HCT116 (cell line): Measurements from ENCODE around the gene IGFL4. TPM values are rescaled to one million over a fixed set of nuclear protein-coding genes. Genes with fewer than 3 reads are reported as not detected.

ENCODE experiments used
- ATAC-seq: fragments of 200-7000 bp; cut with Tn5 transposase; 2 replicates; pipeline ENCODE4 v1.9.1; 2020; ENCODE audit warnings: mild to moderate bottlenecking, moderate library complexity
- BruUV-seq: library from RNA; stranded (reverse); fragments of 400-500 nt; replicated peaks from 2 replicates; lab custom pipeline; 2021; lab: Mats Ljungman, UMichigan
- CTCF ChIA-PET: fragments of 300-600 bp; sonication (Branson Sonifier 250); formaldehyde crosslinking; loops from one replicate; lab custom pipeline; 2021; ENCODE audit warnings: antibody characterized with exemption; lab: Charles Lee
- POLR2A ChIA-PET: fragments of 300-600, 350-600 bp; sonication (Branson Sonifier 250); formaldehyde crosslinking; loops from one replicate; lab custom pipeline; 2021; ENCODE audit warnings: antibody characterized with exemption; lab: Charles Lee
- RAD21 ChIA-PET, 2 experiments: fragments of 300-600 bp; sonication (Branson Sonifier 250); formaldehyde crosslinking; loops; one replicate each; lab custom pipeline; 2023; ENCODE audit warnings: low total read pairs in 2 of 2; ENCODE audit not compliant: uncharacterized antibody in 2 of 2, unreplicated experiment in 2 of 2, low non-redundant PET in 1 of 2; lab: Charles Lee
- DNase-seq: peaks from one replicate; pipeline ENCODE4 v3.0.0-alpha.2; 2010; ENCODE audit warnings: low read depth, low spot score
- H2AFZ ChIP-seq: fragments of 200-600 bp; shearing (Covaris generic), sonication (generic); 2 replicates; pipeline ENCODE4 v1.6.1; 2017; ENCODE audit warnings: low read depth, mixed run types, mixed read lengths, antibody characterized with exemption, low read length; ENCODE audit not compliant: poor library complexity, severe bottlenecking
- H3K27ac ChIP-seq: 2 replicates; pipeline ENCODE4 v1.5.1; 2012; ENCODE audit warnings: low read depth, low read length
- H3K27me3 ChIP-seq: fragments of 200-600 bp; sonication (generic); 2 replicates; pipeline ENCODE4 v1.6.1; 2016; ENCODE audit warnings: mixed run types, low read length, mixed read lengths; ENCODE audit not compliant: insufficient read depth
- H3K36me3 ChIP-seq, 2 experiments: fragments of 200-500 bp in 1 of 2; fragments of 200-600 bp in 1 of 2; sonication (Bioruptor generic) in 1 of 2; sonication (generic) in 1 of 2; 2 replicates each; pipeline versions ENCODE4 v1.5.1 to v1.6.1; 2014 to 2016; ENCODE audit warnings: low read length in 2 of 2, inconsistent platforms in 1 of 2, mixed read lengths in 1 of 2, mixed run types in 1 of 2; ENCODE audit not compliant: insufficient read depth in 2 of 2, control insufficient read depth in 1 of 2
- H3K4me1 ChIP-seq, 2 experiments: fragments of 200-600 bp in 1 of 2; sonication (generic) in 1 of 2; 2 replicates each; pipeline versions ENCODE4 v1.5.1 to v1.6.1; 2012 to 2017; ENCODE audit warnings: low read length in 2 of 2, inconsistent platforms in 1 of 2, mild to moderate bottlenecking in 1 of 2, mixed read lengths in 1 of 2, mixed run types in 1 of 2, moderate library complexity in 1 of 2; ENCODE audit not compliant: insufficient read depth in 2 of 2, control insufficient read depth in 1 of 2
- H3K4me2 ChIP-seq: fragments of 200-600 bp; sonication (generic); 2 replicates; pipeline ENCODE4 v1.6.1; 2017; ENCODE audit warnings: mixed run types, low read length, mixed read lengths
- H3K4me3 ChIP-seq, 2 experiments: fragments of 200-600 bp in 1 of 2; sonication (generic) in 1 of 2; replicated peaks in 1 of 2; 2 replicates each; pipeline ENCODE4 v1.5.1; 2011 to 2016; ENCODE audit warnings: low read length in 2 of 2, control low read depth in 1 of 2, low read depth in 1 of 2, mild to moderate bottlenecking in 1 of 2, mixed read lengths in 1 of 2, mixed run types in 1 of 2
- H3K79me2 ChIP-seq: fragments of 200-600 bp; sonication (generic); 2 replicates; pipeline ENCODE4 v1.6.1; 2017; ENCODE audit warnings: mild to moderate bottlenecking, mixed run types, low read length, moderate library complexity, mixed read lengths; ENCODE audit not compliant: insufficient read depth
- H3K9ac ChIP-seq: fragments of 200-600 bp; sonication (generic); 2 replicates; pipeline ENCODE4 v1.6.1; 2016; ENCODE audit warnings: low read length, mixed read lengths
- H3K9me2 ChIP-seq: fragments of 200-600 bp; sonication (generic), shearing (Covaris generic); 2 replicates; pipeline ENCODE4 v1.6.1; 2017; ENCODE audit warnings: mixed run types, mild to moderate bottlenecking, moderate library complexity; ENCODE audit not compliant: insufficient read depth
- H3K9me3 ChIP-seq, 2 experiments: fragments of 200-500 bp in 1 of 2; fragments of 200-600 bp in 1 of 2; sonication (Bioruptor generic) in 1 of 2; sonication (generic) in 1 of 2; 2 replicates each; pipeline ENCODE4 v1.6.1; 2014 to 2017; ENCODE audit warnings: low read length in 2 of 2, mixed read lengths in 2 of 2, inconsistent platforms in 1 of 2, low read depth in 1 of 2, mild to moderate bottlenecking in 1 of 2, mixed run types in 1 of 2, moderate library complexity in 1 of 2; ENCODE audit not compliant: control insufficient read depth in 1 of 2, insufficient read depth in 1 of 2
- H4K20me1 ChIP-seq: fragments of 200-600 bp; sonication (generic), shearing (Covaris generic); 2 replicates; pipeline ENCODE4 v1.6.1; 2017; ENCODE audit warnings: mixed run types, mild to moderate bottlenecking, moderate library complexity; ENCODE audit not compliant: insufficient read depth
- ATF3 ChIP-seq: IDR thresholded peaks from 2 replicates; pipeline ENCODE4 v1.6.1; 2012
- CBX3 ChIP-seq: IDR thresholded peaks from 2 replicates; pipeline ENCODE4 v1.6.1; 2012; ENCODE audit warnings: low read depth
- CEBPB ChIP-seq: IDR thresholded peaks from 2 replicates; pipeline ENCODE4 v1.6.1; 2012; ENCODE audit warnings: low read depth
- CTCF ChIP-seq, 3 experiments: fragments of 200-600 bp in 1 of 3; sonication (generic) in 1 of 3; IDR thresholded peaks in 2 of 3; conservative IDR thresholded peaks in 1 of 3; 2 replicates each; pipeline ENCODE4 v1.5.1; 2012 to 2017; ENCODE audit warnings: low read depth in 2 of 3, low read length in 2 of 3, antibody characterized with exemption in 1 of 3, borderline replicate concordance in 1 of 3, control low read depth in 1 of 3, mild to moderate bottlenecking in 1 of 3, mixed read lengths in 1 of 3, mixed run types in 1 of 3, moderate library complexity in 1 of 3; ENCODE audit not compliant: insufficient read depth in 1 of 3
- EGR1 ChIP-seq: IDR thresholded peaks from 2 replicates; pipeline ENCODE4 v1.6.1; 2012; ENCODE audit warnings: low read depth
- ELF1 ChIP-seq: IDR thresholded peaks from 2 replicates; pipeline ENCODE4 v1.6.1; 2012; ENCODE audit warnings: low read depth, borderline replicate concordance
- EZH2 ChIP-seq: fragments of 200-600 bp; sonication (generic); IDR thresholded peaks from 2 replicates; pipeline ENCODE4 v1.6.1; 2017; ENCODE audit warnings: antibody characterized with exemption, mixed run types
- EZH2phosphoT487 ChIP-seq: fragments of 200-600 bp; IDR thresholded peaks from 2 replicates; pipeline ENCODE4 v1.6.1; 2018; ENCODE audit warnings: antibody characterized with exemption, borderline replicate concordance
- FOSL1 ChIP-seq: IDR thresholded peaks from 2 replicates; pipeline ENCODE4 v1.6.1; 2012; ENCODE audit warnings: low read depth
- JUND ChIP-seq: IDR thresholded peaks from 2 replicates; pipeline ENCODE4 v1.6.1; 2012
- MAX ChIP-seq: IDR thresholded peaks from 2 replicates; pipeline ENCODE4 v1.6.1; 2012
- POLR2A ChIP-seq: IDR thresholded peaks from 2 replicates; pipeline ENCODE4 v1.7.0; 2011; ENCODE audit warnings: borderline replicate concordance; ENCODE audit not compliant: insufficient read depth, insufficient read length; ENCODE audit errors: extremely low read depth
- POLR2AphosphoS5 ChIP-seq: IDR thresholded peaks from 2 replicates; pipeline ENCODE4 v1.6.1; 2011; ENCODE audit warnings: mild to moderate bottlenecking, low read depth, low read length, moderate library complexity
- RAD21 ChIP-seq: IDR thresholded peaks from 2 replicates; pipeline ENCODE4 v1.6.1; 2012; ENCODE audit warnings: low read depth, mild to moderate bottlenecking
- REST ChIP-seq: IDR thresholded peaks from 2 replicates; pipeline ENCODE4 v1.6.1; 2012; ENCODE audit warnings: low read depth
- SP1 ChIP-seq: IDR thresholded peaks from 2 replicates; pipeline ENCODE4 v1.6.1; 2012; ENCODE audit warnings: low read depth
- SRF ChIP-seq: IDR thresholded peaks from 2 replicates; pipeline ENCODE4 v1.6.1; 2012; ENCODE audit warnings: low read depth
- ZBTB33 ChIP-seq: IDR thresholded peaks from 2 replicates; pipeline ENCODE4 v1.6.1; 2011; ENCODE audit warnings: mild to moderate bottlenecking, low read length, moderate library complexity; ENCODE audit not compliant: insufficient replicate concordance; ENCODE audit errors: extremely low read depth
- ZFX ChIP-seq: fragments of 450-650 bp; IDR thresholded peaks from 2 replicates; pipeline ENCODE4 v1.6.1; 2017
- ZNF274 ChIP-seq: fragments of 200-500 bp; sonication (Bioruptor generic); IDR thresholded peaks from 2 replicates; pipeline ENCODE4 v1.6.1; 2014; ENCODE audit warnings: mild to moderate bottlenecking, low read depth, low read length, inconsistent platforms
- intact Hi-C: fragments of 100-400 bp; cut with micrococcal nuclease; formaldehyde crosslinking; loops from 2 replicates; pipeline ENCODE4 v1.10.0; 2022
- total RNA-seq: library from RNA; stranded (reverse); gene quantifications from one replicate; pipeline ENCODE4 v1.2.1, GENCODE V29; 2021; ENCODE audit not compliant: unreplicated experiment

IGFL4 gene
- total RNA-seq, 1 experiment from 2014 or later, result not detected

- H3K9me3 ChIP-seq, result no peaks in the 10 kb centered on the region
- H3K27ac ChIP-seq, result no peak overlapping the region
- CTCF ChIA-PET, result interaction anchor here (1.2 kb wide), 1 partner anchor 46 kb away, joined by 4 read pairs; no protein-coding TSS in a partner anchor
- BruUV-seq, result no TSS peak
- no peak for ATAC-seq
- no peaks in the 10 kb centered on the region for H4K20me1 ChIP-seq
- H3K4me2 ChIP-seq, result no peak overlapping the region
- no peaks in the 10 kb centered on the region for H3K4me1 ChIP-seq
- no peak overlapping the region for H3K9ac ChIP-seq
- POLR2A ChIA-PET, result no interaction called here
- H2AFZ ChIP-seq, result no peak overlapping the region
- TF ChIP-seq ATF3 (no peak), EGR1 (no peak), CTCF (IDR thresholded peaks at IDR 0.05 in 2 of 3, conservative IDR thresholded peaks at IDR 0.05 in 1 of 3; ENCODE audit: borderline replicate concordance in 1 of 3, insufficient read depth in 1 of 3, low read depth in 2 of 3, low read length in 2 of 3) (no peak), CBX3 (no peak), CEBPB (no peak), POLR2AphosphoS5 (no peak), ZNF274 (no peak), POLR2A (no peak), REST (no peak), SRF (no peak), EZH2 (no peak), RAD21 (no peak), JUND (no peak), ZBTB33 (no peak), FOSL1 (no peak), ZFX (no peak), MAX (no peak), EZH2phosphoT487 (no peak), ELF1 (no peak), SP1 (no peak)
- TF ChIP-seq, all 23 proteins: peak for 0
- RAD21 ChIA-PET, result no interaction called here
- Histone ChIP-seq H3K9me2 (no peaks in the 10 kb centered on the region), H3K79me2 (no peaks in the 10 kb centered on the region), H3K36me3 (no peaks in the 10 kb centered on the region), H3K4me3 (no peak overlapping the region), H3K27me3 (no peaks in the 10 kb centered on the region)
- no peak for DNase-seq
- intact Hi-C loops, result no loop called here
These were observed 9.8 kb downstream of the IGFL4 start for GRCh38 chr19:46030812-46031550.
